GM19043 (cell line): Measurements from ENCODE around the gene PTPRM.

Source experiments
- ATAC-seq: cut with Tn5 transposase; IDR thresholded peaks from one replicate; pipeline ENCODE4 v1.9.1; 2021; ENCODE audit warnings: low read depth; ENCODE audit not compliant: unreplicated experiment

Gene PTPRM

GRCh38 chr18:8130096-8130495 is 563.0 kb downstream of the PTPRM start:
- ATAC-seq = no peak

- no peak for ATAC-seq
Measured at GRCh38 chr18:8133032-8133431, 565.9 kb downstream of the PTPRM start.

DNA sequence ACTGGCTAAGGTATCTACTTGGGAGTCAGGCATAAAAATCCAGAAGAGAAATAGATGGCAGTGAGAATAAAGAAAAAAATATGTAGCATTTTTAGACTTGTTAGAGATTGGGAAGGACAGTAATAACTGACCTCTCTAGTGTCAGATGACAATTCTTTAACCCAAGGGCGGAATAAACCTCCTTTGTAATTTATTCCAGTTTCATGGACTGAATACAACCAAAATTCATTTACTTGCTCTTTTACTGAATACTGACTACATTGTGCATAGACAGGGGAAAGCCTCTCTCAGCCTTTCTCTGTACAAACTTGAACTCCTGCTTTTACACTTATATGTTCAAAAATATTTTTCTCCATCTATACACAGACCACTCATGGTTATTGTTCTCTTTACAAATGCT is 566.8 kb downstream of the PTPRM start:
- no peak for ATAC-seq

DNA sequence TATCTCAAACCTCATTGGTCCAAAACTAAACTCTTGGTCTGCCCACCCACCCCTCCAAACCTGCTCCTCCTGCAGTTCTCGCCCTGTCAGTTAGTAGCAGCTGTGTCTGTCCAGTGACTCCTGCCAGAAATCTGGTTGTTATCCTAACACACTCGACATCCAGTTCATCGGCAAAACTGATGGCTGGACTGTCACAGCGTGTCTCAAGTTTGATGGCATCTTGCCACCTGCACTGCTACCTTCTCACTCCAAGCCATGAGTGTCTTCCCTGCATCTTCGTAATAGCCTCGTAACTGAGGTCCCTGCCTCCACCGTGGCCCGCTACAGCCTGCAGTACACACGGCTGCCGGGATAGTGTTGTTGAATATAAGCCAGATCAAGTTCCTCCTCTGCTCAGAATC is 572.0 kb downstream of the PTPRM start:
- no peak for ATAC-seq

DNA sequence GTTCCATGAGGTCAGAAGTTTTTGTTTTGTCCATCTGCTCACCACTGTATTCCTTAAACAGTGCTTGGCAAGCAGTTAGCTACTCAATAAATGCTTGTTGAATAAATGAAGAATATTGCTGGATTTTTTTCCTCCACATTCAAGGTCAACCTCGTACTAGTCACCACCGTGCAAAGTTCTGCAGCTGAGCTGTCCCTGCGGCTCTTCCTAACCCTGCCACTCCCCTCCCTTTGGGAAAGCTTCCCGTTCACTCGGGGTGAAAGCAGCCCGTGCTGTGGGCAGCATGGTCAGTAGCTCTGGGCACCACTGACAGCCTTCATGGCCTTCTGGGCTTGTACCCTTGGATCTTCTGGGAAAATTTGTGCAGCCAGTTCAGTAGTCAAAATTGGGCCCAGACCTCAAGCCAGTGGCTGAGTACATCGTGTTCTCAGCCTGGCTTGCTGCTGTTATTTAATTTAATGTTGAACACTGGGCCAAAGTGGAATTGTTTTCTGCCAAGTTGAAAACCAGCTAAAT is 572.8 kb downstream of the PTPRM start:
- no peak for ATAC-seq

GRCh38 chr18:8140841-8141501 is 573.9 kb downstream of the PTPRM start:
- no peak for ATAC-seq

GRCh38 chr18:8142131-8142711 is 575.1 kb downstream of the PTPRM start:
- ATAC-seq = no peak

- no peak for ATAC-seq
Measured at GRCh38 chr18:8142932-8143331, 575.8 kb downstream of the PTPRM start.

- no peak for ATAC-seq
Measured at GRCh38 chr18:8151181-8151580, 584.1 kb downstream of the PTPRM start.

DNA sequence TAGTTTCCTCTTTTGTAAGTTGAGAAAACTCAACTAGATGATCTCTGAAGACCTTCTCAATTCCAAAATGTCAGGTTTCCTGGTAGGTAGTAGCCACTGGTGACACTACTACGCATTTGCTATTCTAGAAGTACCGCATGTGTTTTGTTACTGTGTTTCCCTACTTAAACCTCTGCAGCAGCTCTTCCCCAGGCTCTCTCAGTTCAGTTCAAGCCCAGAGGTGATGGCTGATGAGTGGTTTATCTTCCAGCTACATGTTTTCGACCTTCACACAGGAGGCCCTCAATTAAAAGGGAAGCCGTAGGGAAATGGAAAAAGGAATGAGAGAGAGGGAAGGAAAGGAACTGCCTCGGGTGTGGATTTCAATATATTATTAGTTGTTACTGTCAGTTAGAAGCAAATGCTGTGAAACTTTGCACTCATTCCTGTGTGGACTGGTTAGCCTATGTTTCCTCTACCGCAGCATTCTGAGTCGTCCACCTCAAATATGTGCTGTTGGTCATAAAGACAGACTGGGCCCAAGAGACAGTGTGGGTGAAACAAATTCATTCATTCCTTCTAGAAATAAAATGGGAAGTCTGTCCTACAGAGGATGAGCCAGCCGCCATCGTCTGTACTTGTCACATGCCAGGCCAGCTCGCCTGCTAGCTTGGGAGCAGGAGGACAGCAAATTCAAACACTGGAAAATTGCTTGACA is 586.9 kb downstream of the PTPRM start:
- no peak for ATAC-seq

DNA sequence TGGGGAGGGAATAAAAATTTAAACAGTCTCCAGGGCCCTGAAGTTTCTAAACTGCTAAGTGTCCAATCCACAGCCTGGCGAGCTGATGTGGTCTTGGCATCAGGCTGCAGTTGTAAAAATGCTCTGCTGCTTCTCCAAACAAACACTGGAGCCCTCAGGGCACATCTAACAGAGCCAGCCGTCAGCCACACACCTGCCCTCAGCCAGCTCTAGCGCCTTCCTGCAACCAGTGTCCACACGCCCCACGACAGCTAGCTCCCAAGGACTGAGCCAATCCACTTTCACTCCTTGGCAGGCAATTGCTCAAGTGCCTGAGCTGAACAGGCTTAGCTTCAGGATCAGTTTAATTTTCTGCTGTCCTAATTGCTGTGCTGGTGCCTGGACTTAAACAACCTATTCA is 595.7 kb downstream of the PTPRM start:
- ATAC-seq = no peak

DNA sequence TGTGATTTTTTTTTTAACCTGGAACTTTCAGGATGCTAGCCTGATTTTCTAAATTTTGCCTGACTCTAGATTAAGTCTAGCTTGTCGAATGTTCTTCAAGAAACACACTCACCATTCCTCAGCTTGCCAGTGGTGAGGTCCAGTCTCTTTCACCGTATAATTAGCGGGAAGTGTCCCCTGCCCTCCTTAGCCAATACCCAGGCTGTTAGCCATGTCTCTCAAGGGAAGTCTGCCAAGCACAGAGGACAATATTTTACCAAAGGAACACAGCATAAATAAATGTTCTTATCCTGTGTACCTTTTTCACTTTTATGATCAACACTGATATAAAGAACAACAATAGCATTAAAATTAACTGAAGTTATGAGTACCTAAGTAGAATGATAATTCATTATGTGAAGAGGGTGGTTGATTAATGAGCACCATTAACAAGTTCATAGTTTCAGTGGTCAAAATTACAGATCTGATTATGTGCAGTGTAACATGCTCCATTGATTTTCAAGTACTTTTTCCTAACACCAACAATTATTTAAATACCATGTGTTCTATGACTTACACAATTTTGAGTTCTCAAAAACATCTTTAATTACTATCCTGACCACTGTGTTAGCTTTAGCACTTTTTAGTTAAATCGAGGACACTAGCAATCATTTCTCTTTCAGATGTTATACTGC is 596.3 kb downstream of the PTPRM start:
- ATAC-seq = no peak

GRCh38 chr18:8165095-8165494 is 598.0 kb downstream of the PTPRM start:
- no peak for ATAC-seq

DNA sequence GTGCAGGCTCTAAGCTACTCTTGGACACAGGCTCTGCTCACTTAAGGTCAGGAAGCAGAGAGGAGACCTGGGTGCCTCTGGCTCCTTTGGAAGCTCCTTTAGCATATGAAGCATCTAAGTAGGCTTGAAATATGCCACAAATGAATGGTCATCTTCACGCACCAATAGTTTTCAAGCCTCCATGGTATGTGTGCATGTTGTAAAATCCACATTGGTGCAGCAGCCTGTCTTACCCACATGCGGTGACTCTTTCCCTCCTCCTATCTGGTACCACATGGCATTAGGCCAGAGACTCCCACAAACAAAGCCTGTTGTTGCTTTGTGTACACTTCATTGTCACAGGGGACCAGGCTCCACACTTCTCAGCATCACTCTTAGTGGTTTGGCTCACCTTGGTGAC is 599.9 kb downstream of the PTPRM start:
- no peak for ATAC-seq

GRCh38 chr18:8167673-8168072 is 600.6 kb downstream of the PTPRM start:
- no peak for ATAC-seq

DNA sequence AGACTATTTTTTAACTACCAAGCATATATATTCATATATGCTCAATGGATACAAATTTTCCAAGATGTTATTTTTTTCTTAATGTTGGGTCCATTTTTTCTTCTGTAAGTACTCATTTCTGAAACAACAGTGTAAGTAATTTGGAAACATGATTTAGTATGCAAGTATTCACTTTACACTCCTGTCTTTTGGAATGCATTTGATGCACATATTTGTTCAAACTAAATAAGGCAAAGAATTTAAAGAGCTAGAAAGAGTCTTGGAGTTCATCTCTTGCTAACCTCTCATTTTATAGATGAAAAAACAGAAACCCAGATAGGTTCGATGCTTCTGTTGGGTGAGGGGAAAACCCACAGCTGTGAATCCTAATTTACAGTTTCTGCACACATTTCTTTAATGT is 602.6 kb downstream of the PTPRM start:
- ATAC-seq = no peak

- no peak for ATAC-seq
Measured at GRCh38 chr18:8174771-8175170, 607.7 kb downstream of the PTPRM start.

GRCh38 chr18:8175501-8176061 is 608.5 kb downstream of the PTPRM start:
- ATAC-seq = no peak

DNA sequence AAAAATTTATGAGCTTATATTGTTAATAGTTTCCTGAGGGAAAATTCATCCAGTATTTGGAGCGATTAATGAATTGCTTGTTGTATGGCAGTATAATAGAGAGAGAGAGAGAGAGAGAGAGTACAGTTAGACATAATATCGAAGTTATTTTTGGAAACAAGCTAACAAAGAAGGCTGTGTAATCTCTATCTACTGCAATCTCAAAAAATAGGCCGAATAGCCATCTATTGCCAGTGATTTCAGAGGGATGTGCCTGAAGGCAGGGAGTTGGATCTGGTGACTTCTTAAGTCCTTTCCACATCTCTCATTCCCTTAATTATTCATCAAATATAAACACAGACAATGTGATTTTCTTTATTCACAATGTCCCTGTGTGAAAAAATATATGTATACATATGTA is 609.0 kb downstream of the PTPRM start:
- ATAC-seq = no peak

- no peak for ATAC-seq
Measured at GRCh38 chr18:8176554-8176953, 609.4 kb downstream of the PTPRM start.
